HG03039 (cell line): Measurements from ENCODE around the gene SAMD4A.

Experiments used
- ATAC-seq: cut with Tn5 transposase; IDR thresholded peaks from one replicate; pipeline ENCODE4 v1.9.1; 2021; ENCODE audit warnings: mild to moderate bottlenecking, moderate library complexity; ENCODE audit not compliant: unreplicated experiment

Gene SAMD4A

GRCh38 chr14:54652188-54652587, 85.3 kb downstream of the SAMD4A start:
- ATAC-seq: no peak

GRCh38 chr14:54652605-54653052, 85.7 kb downstream of the SAMD4A start:
- ATAC-seq: no peak

- ATAC-seq: no peak
Measured at GRCh38 chr14:54653712-54654469, 87.0 kb downstream of the SAMD4A start.

- no peak for ATAC-seq
Measured at GRCh38 chr14:54654605-54655004, 87.7 kb downstream of the SAMD4A start.

GRCh38 chr14:54658836-54659235, 91.9 kb downstream of the SAMD4A start:
- no peak for ATAC-seq

- no peak for ATAC-seq
Measured at GRCh38 chr14:54659365-54659764, 92.4 kb downstream of the SAMD4A start.

DNA sequence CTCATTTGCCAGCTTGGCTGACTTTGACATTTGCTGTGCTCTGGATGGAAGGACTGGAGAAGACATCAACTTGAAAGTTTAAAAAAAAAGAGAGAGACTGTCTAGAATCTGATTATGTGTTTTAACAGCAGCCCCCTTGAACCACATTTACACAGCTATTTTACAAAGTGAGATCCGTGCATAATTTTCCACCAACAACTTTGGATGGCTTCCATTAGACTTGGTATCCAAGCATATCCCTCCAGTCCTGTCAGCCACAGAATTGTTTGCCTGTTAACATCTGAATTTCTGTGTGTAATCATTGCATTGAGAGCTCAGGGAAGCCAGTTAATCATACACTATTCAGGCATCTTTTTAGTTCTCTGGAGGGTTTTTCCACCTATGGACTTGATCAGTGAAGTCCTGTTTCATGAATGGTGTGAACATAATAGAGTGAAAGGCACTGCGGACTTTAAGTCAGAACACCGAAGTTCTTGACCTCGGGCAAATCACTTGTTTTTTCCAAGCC, 93.7 kb downstream of the SAMD4A start:
- no peak for ATAC-seq

DNA sequence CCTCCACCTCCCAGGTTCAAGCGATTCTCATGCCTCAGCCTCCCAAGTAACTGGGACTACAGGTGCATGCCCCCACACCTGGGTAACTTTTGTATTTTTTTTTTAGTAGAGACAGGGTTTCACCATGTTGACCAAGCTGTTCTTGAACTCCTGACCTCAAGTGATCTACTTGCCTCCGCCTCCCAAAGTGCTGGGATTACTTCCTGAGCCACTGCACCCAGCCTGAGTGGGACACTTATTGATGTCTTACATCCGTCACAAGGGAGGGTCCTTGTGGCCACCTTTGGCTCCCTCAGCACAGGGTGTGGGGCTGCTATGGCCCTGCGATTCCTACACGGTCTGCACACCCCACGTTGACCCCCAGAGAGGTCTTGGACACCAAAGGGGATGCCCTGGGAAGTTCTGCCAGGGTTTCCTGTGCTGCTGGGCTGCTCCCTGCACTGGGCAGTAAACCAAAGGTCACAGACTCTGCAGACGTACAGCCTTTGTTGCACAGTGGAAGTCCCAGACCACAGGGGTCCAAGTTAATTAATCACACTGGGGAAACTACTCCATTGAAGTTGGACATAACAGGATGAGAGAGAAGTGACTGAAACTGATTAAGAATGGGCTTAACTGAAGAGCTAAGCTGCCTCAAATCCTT, 95.7 kb downstream of the SAMD4A start:
- no peak for ATAC-seq

- no peak for ATAC-seq
Measured at GRCh38 chr14:54664961-54665360, 98.0 kb downstream of the SAMD4A start.

GRCh38 chr14:54665946-54666345, 99.0 kb downstream of the SAMD4A start:
- ATAC-seq: no peak

GRCh38 chr14:54667026-54667744, 100.3 kb downstream of the SAMD4A start:
- ATAC-seq: no peak

DNA sequence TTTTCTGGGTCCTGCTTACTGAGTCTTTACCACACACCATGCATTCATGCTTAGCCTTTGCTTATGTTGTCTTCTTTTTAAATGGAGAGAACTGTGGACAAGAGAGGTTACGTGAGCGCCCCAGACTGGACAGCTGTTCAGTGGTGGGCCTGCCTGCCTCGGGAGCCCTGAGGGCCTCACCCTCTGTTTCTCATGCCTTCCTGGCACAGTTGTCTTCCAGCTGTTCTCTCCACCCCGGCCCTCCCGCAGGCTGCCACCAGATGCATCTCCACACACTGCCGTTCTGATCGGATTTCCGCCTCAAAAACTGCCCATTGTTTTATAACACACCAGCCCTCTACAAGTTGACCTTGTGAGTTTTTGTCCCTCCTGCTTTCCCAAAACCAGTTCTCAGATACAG, 100.8 kb downstream of the SAMD4A start:
- ATAC-seq: no peak

GRCh38 chr14:54669721-54670561, 103.0 kb downstream of the SAMD4A start:
- ATAC-seq: no peak

DNA sequence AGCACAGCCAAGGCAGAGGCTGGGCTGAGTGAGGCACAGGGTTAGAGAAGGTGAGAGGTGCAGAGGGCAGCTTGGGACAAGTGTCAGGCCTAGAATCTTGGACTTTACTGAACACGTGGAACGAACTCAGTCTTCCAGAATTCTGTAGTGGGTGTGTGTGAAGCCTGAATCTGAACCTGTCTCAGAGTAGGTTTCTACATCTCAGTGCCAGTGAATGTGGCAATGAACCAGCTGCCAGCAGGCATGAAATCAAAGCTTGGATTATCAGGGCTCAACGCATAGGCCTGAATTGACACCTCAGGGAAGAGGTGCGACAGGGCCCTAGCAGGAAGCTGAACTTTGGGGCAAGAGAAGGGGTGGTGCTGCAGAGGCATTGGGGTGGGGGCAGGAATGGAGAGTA, 104.6 kb downstream of the SAMD4A start:
- no peak for ATAC-seq

- ATAC-seq: no peak
Measured at GRCh38 chr14:54672181-54672580, 105.3 kb downstream of the SAMD4A start.

- ATAC-seq: no peak
Measured at GRCh38 chr14:54672688-54673087, 105.8 kb downstream of the SAMD4A start.

- no peak for ATAC-seq
Measured at GRCh38 chr14:54673193-54674045, 106.5 kb downstream of the SAMD4A start.

DNA sequence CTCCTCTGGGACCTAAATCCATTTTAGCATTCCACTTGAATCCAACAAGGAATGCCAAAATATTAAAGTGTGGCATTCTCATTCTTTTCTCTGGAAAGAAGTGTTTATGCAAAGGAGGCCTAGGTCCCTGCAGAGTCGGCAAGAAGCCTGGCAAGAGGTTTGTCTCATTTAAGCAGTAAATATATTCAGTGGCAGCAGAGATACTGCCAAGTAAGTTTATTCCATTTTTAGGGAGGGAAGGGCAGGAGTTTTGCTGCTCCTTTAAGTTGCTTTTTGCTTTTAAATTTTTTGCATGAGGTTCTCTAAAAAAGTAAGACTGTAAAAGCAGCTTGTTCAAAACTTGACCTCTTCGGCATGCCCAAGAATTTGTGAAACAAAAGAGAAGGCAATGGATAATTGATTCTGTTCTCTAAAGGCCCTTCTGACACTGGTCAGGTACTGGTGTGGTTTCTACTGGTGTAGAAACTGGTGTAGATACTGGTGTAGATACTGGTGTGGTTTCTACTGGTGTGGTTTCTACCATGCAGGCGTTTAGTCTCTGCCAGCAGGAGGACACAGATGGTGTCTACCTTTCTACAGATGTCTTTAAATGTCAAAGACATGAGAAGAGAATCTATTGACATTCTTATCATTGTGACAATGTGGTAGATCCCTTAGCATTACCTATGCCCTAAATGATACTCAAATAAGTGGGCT, 107.3 kb downstream of the SAMD4A start:
- no peak for ATAC-seq
